ENCODE measurements around the gene TUSC2. TPM values are rescaled to one million over a fixed set of nuclear protein-coding genes. Genes with fewer than 3 reads are reported as not detected.

TUSC2 gene, protein sequence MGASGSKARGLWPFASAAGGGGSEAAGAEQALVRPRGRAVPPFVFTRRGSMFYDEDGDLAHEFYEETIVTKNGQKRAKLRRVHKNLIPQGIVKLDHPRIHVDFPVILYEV
- total RNA-seq (13.4 and 14.6 TPM in 2 replicates), polyA plus RNA-seq (15.3 and 19.2 TPM in 2 replicates), polyA minus RNA-seq (ENCODE audit: low replicate concordance) (25.1 and 39.5 TPM in 2 replicates)
- polyA plus RNA-seq (2012) = 19.5 and 28.3 TPM in 2 replicates

DNA sequence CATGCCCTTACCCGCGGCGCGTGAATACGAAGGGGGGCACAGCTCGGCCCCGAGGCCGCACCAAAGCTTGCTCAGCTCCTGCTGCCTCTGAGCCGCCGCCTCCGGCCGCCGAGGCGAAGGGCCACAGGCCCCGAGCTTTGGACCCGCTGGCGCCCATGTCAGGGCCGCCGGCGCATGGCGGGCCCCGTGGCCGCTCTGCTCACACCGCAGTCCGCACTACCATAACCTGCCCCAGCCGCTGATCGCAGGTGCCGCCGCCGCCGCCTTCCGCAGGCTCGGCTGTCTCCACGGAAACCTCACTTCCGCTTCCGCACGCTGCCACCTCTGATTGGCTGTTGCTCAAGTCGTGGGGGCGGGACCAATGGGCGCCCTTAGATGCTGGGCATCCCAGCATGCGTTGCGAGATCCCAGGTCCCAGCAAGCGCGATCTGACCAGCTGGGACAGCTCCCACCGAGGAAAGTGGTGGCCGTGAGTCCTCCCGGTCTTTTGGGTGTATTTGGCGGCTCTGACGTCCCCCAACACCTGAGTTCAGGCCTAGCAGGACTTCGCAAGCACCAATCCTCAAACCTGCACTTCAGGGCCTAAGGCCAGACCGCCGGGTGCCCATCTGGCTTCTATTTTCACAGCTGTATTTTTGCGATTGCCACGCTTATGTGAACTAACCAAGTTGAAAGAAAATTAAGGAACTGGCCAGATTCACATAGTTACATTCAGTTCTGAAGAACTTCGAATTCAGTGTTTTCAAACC is at the start of gene TUSC2:
TUSC2 (minus strand) TSS at position 281 of the 749 bp plus-strand sequence; CDS start at position 157, 124 bp downstream.
- Histone ChIP-seq H3K27me3 (ENCODE audit: control insufficient read depth, insufficient read depth, low read length) (no peaks in the 10 kb centered on the region), H3K36me3 (ENCODE audit: control insufficient read depth, insufficient read depth, low read length) (peaks cover 25% of the 10 kb centered on the region), H3K9me3 (ENCODE audit: control insufficient read depth, insufficient read depth, low read depth, low read length) (no peaks in the 10 kb centered on the region), H2AFZ (ENCODE audit: low read length) (peak within 1 kb of the TSS; percentile 43), H4K20me1 (ENCODE audit: control insufficient read depth, extremely low read depth, insufficient read depth, low read length) (no peaks in the 10 kb centered on the region), H3K79me2 (ENCODE audit: control insufficient read depth, insufficient read depth, low read length) (peaks cover 36% of the 10 kb centered on the region), H3K4me3 (replicated peaks in 1 of 4; ENCODE audit: control extremely low read depth in 1 of 4, insufficient read depth in 1 of 4, low read depth in 3 of 4, low read length in 4 of 4) (peak within 1 kb of the TSS; percentile 79 to 95 (median 86)), H3K4me1 (ENCODE audit: control insufficient read depth, extremely low read depth, insufficient read depth, low read length) (peaks cover 7% of the 10 kb centered on the region), H3K27ac (ENCODE audit: insufficient read depth, low read length) (peak within 1 kb of the TSS; percentile 81), H3K4me2 (ENCODE audit: extremely low read depth, insufficient read depth, low read length) (peak within 1 kb of the TSS; percentile 96), H3K9ac (ENCODE audit: insufficient read depth, low read length) (peak within 1 kb of the TSS; percentile 83)
- TF ChIP-seq, protein P1, sequence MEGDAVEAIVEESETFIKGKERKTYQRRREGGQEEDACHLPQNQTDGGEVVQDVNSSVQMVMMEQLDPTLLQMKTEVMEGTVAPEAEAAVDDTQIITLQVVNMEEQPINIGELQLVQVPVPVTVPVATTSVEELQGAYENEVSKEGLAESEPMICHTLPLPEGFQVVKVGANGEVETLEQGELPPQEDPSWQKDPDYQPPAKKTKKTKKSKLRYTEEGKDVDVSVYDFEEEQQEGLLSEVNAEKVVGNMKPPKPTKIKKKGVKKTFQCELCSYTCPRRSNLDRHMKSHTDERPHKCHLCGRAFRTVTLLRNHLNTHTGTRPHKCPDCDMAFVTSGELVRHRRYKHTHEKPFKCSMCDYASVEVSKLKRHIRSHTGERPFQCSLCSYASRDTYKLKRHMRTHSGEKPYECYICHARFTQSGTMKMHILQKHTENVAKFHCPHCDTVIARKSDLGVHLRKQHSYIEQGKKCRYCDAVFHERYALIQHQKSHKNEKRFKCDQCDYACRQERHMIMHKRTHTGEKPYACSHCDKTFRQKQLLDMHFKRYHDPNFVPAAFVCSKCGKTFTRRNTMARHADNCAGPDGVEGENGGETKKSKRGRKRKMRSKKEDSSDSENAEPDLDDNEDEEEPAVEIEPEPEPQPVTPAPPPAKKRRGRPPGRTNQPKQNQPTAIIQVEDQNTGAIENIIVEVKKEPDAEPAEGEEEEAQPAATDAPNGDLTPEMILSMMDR (conservative IDR thresholded peaks at IDR 0.05 in 1 of 2, IDR thresholded peaks at IDR 0.05 in 1 of 2; ENCODE audit: low read depth in 1 of 2, low read length in 2 of 2) = no peak
- no peak for TF ChIP-seq EZH2 (IDR thresholded peaks at IDR 0.05; ENCODE audit: low read length, missing control alignments)
- DNase-seq (ENCODE audit: low read depth in 2 of 2) = peak; percentile 94 to 95

DNA sequence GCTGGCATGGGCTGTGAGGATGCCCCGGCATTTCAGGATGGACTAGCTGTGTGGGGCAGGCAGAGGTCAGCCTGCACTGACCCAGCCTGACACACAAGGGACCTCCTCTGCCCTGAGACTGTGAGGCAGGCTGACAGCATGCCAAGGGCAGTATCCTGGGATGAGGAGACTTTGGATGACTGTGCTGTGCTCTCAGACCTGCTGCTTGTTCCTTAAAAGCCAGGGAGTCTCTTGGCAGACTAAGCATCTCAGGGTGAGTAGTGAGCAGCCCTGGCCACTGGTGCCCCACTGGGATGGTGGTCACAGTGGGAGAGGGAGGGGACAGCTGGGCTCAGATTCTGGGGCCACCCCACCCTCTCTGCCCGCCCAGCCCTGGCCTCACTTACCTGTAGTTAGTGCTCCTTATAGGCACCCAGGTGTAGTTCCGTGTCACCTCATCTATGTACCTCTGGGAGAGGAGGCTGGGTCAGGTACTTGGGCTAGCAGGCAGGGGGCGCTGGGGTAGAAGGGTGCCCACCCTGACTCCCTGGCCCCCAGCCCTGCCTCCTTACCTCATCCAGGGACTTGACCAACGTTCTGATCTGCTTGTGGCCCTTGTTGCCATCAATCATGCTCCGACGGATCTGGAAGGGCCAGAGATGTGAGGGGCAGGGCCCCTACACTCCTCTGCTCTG is 47.4 kb upstream of the TUSC2 start:
- Histone ChIP-seq H3K4me3 (replicated peaks in 1 of 4; ENCODE audit: control extremely low read depth in 1 of 4, insufficient read depth in 1 of 4, low read depth in 3 of 4, low read length in 4 of 4) (no peak overlapping the region), H3K36me3 (ENCODE audit: control insufficient read depth, insufficient read depth, low read length) (no peaks in the 10 kb centered on the region), H3K79me2 (ENCODE audit: control insufficient read depth, insufficient read depth, low read length) (no peaks in the 10 kb centered on the region), H3K9ac (ENCODE audit: insufficient read depth, low read length) (no peak overlapping the region), H3K27ac (ENCODE audit: insufficient read depth, low read length) (no peak overlapping the region), H2AFZ (ENCODE audit: low read length) (no peak overlapping the region), H3K4me2 (ENCODE audit: extremely low read depth, insufficient read depth, low read length) (no peak overlapping the region), H4K20me1 (ENCODE audit: control insufficient read depth, extremely low read depth, insufficient read depth, low read length) (no peaks in the 10 kb centered on the region), H3K9me3 (ENCODE audit: control insufficient read depth, insufficient read depth, low read depth, low read length) (no peaks in the 10 kb centered on the region), H3K27me3 (ENCODE audit: control insufficient read depth, insufficient read depth, low read length) (no peaks in the 10 kb centered on the region), H3K4me1 (ENCODE audit: control insufficient read depth, extremely low read depth, insufficient read depth, low read length) (no peaks in the 10 kb centered on the region)
- DNase-seq (ENCODE audit: low read depth in 2 of 2) = no peak
- no peak for TF ChIP-seq EZH2 (IDR thresholded peaks at IDR 0.05; ENCODE audit: low read length, missing control alignments)
- TF ChIP-seq, protein P1 (conservative IDR thresholded peaks at IDR 0.05 in 1 of 2, IDR thresholded peaks at IDR 0.05 in 1 of 2; ENCODE audit: low read depth in 1 of 2, low read length in 2 of 2) = no peak
